Left lobe of liver (tissue), 2 donors: ENCODE data around the gene SEMA3B. TPM values are rescaled to one million over a fixed set of nuclear protein-coding genes. Genes with fewer than 3 reads are reported as not detected.
A peak's percentile ranks its signal among the peaks of the same experiment; 100 is the strongest.
"Not testable (repeated sequence)": the region's sequence is repeated elsewhere in the genome, so short reads cannot be mapped to it uniquely, and the experiment has no call there.

Experiments
- ATAC-seq: fragments of 200-7000 bp; cut with Tn5 transposase; one replicate; pipeline ENCODE4 v1.9.1; 2020; ENCODE audit warnings: mild to moderate bottlenecking, moderate library complexity
- DNase-seq: peaks from one replicate; pipeline ENCODE4 v3.0.0-alpha.2; 2020; ENCODE audit warnings: low spot score
- total RNA-seq: library from RNA; stranded (reverse); gene quantifications from one replicate; pipeline ENCODE4 v1.2.1, GENCODE V29; 2021
- donor health status: DM: no; HTN: no; CAD: no; lungs with moderate emphysema.
- donor health status: DM: no; HTN: yes; CAD: no.

Gene SEMA3B
- total RNA-seq, 1 donor from 2014 or later: 5.7 TPM

DNA sequence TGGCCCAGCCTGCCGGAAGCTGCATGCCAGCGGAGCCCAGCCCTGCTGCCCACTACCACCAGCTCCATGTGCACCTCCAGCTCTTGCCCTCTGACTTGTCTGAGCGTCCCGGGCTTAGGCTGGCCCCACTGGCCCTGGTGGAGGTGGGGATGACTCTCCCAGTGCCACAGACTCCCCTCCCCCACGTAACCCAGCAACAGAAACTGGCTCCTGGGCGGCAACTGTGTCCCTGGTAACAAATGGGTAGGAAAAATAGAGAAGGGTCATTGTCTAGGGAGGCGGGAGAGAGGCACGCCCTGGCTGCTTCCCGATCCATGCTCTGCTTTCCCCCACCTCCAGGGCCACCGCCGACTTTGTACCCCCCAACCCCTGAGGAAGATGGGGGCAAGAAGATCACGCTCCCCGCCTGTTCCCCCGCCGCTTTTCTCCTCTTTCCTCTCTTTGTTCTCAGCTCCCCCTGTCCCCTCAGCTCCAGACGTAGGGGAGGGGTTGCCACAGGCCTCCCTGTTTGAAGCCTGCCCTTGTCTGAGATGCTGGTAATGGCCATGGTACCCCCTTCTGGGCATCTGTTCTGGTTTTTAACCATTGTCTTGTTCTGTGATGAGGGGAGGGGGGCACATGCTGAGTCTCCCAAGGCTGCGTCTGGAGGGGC is 10.8 kb upstream of the SEMA3B start:
- DNase-seq: no peak
- ATAC-seq: no peak

DNA sequence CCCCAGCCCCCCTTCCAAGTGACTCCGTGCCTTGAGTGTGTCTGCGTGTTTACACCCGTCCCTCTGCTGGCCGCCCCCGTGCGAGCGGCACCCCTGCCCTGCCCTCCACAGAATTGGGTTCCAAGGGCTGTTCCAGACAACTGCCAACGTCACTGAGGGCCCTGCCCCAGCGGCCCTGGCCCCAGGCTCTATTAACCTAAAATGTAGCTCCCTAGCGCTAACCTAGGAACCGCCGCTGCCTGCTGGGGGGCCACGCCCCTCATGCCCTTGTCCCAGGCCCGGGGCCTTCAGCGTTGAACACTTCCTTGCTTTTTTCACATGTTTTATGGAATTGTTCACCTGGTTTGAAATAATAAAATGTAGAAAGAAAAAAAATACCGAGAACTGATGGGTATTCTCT is 10.0 kb upstream of the SEMA3B start:
- DNase-seq: no peak
- no peak for ATAC-seq

DNA sequence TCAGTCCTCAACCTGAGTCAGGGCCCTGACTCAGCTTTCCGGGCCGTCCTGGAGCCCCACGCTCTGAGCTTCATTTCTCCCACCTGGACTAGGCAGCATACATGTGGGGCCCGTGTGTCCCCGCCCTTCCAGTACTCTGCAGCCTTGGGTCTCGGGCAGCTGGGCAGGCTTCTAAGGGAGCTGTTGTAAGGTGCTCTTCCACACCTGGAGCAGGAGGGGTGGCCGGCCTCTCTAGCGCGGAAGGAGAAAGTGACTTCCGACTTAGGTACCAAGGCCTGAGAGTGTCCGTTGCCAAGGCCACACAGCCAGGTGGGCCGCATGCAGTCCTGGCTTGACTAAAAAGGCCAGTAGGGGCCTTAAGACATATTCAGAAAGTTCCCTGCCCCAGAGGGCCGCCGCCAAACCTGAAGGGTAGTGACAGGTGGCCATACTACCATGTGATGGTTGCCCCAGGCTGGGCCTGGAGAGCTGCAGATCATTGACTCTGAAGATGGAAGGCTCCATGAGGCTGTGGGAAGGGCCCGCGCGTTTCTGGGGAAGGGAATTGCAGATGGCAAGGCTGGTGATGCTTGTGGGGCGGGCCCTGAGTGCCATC is 9.4 kb upstream of the SEMA3B start:
- DNase-seq: no peak

GRCh38 chr3:50260027-50260941 is 8.7 kb upstream of the SEMA3B start:
- ATAC-seq: peak; percentile 92
- DNase-seq: peak; percentile 95

More for the DNA sequence above, 9.4 kb upstream of the SEMA3B start:
- ATAC-seq: peak; percentile 0

GRCh38 chr3:50260942-50261441 is 8.0 kb upstream of the SEMA3B start:
- no peak for ATAC-seq
- DNase-seq: no peak

GRCh38 chr3:50261505-50261904 is 7.4 kb upstream of the SEMA3B start:
- ATAC-seq (no peak), DNase-seq (no peak)

DNA sequence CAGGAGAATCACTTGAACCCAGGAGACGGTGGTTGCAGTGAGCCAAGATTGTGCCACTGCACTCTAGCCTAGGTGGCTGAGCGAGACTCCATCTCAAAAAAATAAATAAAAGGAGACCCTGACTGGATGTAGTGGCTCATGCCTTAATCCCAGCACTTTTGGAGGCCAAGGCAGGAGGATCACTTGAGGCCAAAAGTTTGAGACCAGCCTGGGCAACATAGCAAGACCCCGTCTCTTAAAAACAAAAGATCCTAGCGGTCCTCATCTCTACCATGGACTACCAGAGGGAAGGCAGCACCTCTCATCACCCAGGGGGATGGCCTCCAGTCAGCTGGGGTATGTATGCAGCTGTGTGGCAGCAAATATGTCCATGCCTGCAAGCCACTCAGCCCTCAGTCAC is 6.7 kb upstream of the SEMA3B start:
- DNase-seq, ATAC-seq: not testable (repeated sequence)

GRCh38 chr3:50262778-50263177 is 6.2 kb upstream of the SEMA3B start:
- ATAC-seq (no peak), DNase-seq (no peak)

DNA sequence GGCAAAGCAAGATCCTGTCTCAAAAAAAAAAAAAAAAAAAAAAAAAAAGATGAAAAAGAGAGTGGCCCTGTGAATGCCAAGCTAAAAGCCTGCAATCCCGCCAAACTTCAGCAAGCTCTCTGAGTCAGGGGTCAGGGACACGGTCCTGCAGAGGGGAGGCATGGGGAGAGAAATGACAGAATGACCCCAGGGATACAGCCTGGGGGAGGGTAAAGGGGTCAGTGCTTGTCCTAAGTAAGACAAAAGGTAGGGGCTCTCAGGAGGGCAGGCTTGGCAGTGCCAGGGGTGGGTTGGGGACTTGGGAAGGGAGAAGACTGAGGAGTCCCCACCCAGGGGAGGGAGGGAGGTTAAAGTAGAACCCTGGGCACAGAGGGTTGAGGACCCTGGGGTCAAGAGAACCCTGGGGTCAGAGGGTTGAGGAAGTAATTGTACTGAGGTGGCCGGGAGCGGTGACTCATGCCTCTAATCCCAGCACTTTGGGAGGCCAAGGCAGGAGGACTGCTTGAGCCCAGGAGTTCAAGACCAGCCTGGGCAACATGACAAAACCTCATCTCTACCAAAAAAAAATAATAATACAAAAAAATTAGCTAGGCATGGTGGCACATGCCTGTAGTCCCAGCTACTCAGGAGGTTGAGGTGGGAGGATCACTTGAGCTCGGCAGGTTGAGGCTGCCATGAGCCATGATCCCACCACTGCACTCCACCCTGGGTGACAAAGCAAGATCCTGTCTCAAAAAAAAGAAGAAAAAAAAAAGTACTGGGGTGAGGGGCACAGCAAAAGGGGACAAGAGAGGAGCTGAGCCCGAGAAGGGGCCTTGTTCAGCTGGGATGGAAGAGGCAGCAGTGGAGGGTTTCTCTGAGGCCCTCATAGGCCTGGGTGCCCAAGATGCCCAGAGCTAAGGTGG is 5.2 kb upstream of the SEMA3B start:
- DNase-seq: no peak
- no peak for ATAC-seq

DNA sequence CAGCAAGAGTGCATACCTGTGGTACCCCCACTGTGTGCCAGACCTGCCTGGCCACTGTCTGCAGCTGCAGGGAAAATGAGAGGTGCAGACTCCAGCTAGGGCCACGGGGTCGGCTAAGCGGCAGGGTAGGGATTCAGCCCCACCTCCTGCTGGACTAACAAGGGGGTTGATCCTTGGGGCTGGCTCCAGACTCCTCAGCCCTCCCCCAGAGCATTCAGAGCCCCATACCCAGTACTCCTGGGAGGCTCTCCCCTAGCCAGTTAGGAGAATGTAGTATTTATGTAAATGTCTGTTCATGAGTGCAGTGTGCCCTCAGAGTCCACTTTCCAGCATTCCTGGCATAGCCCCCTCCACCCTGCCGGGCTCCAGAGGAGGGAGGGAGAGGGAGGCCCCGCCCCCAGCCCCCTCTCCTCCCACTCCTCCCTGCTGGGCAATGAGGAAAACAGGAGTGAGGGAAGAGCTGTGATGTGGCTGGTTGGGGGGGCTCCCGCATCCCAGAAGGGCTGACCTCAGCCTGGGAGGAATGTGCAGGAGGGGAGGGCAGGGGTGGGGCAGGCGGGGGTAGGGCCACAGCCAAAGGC is 4.5 kb upstream of the SEMA3B start:
- no peak for ATAC-seq
- DNase-seq: no peak

DNA sequence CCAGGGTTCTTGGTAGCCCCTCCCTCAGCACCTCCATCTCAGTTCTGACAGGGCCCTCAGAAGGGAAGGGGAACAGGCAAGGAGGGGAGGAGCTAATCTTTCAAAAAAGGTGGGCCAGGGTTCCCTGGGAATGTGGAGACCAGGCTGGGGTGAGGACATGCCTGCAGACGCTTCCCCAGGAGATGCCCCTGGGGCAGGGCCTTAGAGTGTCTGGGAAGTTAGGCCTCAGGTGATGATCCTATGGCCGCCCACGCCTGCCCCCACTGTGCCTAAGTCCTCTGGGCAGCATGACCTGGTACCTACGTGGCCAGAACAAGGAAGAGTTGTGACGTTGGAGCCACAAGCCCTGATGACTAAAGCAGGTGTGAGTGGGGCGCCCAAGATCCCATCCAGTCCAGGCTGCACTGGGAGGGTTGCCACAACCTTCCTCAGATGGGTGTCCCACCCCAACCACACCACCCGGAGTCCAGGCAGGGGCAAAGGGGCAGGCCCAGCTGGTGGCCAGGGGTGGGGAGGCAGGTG is 3.9 kb upstream of the SEMA3B start:
- ATAC-seq (no peak), DNase-seq (no peak)

DNA sequence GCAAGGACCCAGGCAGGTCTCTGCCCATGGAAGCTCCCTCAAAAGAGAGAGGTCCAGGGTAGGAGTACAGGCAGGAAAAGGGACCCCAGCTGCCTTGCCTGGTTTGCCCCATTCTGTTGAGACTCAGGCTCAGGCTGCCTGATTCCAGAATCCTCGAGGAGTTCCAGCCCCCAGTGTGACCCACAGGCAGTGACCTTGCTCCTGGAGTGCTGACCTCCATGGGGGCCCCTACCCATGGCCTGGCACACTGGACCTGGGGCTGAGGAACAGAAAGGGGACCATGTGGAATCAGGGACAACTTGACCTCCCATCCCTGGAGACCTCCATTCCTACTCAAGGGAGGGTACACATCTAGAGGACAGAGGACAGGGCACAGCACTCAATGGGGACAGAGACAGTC is 3.4 kb upstream of the SEMA3B start:
- no peak for DNase-seq
- ATAC-seq: no peak

DNA sequence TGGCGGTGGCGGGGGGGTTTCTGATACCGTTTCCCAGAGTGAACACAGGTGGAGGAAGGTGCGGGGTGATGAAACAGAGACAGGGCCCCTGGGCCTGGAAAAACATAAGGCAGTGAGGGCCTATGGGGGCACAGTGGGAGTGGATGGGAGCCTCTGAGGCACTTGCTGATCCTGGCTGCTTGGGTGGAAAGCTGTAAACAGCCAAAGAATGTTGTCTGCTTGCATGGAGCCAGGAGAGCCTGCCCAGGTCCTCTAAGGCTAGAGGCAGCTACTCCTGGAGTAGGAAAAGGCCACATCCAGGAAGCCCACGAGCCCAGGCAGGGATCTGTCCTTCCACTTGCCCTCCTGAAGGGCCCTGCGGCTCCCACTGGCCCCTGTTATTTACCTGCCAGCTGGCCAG is 2.9 kb upstream of the SEMA3B start:
- ATAC-seq (no peak), DNase-seq (no peak)

DNA sequence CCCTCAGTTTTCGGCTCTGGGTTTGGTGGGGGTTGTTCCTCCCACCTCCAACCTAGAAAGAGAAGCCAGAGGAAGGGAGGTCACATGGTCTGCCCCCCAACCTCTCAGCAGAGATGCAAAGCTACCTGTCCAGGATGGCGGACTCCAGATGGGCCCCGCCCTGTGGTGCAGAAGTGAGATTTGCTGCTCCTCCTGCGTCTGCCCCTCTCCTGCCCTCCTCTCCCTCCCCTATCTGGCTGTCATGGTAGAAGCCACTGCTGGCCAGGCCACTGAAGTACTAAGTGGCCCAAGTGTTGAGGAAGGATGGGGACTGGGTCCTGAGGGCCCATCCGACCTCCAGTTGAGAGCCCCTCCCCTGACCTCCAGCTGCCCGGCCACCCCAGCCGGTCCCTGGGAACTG is 2.1 kb upstream of the SEMA3B start:
- no peak for ATAC-seq
- no peak for DNase-seq

DNA sequence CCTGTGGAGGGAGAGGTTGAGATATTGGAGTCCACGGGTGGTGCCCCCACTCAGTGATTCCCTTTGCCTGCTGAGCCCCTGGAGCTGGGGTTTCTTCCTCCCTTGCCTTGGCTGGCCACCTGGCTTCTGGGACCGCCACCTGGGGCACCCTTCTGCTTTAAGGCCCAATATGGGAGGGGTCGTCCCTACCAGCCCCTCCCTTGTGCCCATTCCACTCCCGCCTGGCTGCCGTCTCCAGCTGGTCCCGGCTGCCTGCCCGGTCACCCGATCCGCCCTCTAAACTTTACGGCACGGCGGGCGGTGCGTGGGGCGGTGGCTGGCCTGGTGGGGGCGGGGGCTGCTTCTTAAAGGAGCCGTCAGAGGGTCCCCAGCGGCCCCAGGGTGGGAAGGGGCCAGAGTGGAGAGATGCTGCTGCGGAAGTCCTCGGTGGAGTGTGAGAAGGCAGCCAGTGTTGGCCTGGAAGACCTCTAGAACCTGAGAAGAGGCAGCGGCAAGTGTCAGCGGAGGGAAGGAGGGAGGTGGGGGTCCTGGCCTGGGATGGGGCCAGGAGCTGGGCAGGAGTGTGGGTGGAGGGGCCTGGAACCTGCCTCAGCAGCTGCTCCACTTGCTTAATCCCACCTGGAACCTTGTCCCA is 1.6 kb upstream of the SEMA3B start:
- peak; percentile 81 for ATAC-seq
- peak; percentile 72 for DNase-seq

DNA sequence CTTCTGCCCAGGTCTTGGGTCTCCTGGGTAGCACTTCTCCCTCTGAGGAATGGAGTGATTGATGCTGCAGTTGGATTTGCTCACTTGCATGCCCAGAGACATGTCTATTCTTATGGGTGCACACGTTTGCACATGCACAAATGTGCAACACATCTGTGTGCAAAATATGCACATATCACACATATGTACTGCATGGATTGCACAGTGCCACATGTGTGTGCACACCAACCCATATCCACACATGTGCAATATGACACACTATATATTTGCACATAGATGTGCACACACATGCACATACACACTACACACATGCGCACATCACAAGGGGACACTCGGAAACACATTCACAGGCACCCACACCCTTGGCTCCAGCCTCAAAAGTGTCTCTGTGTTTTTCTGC is 671 bp upstream of the SEMA3B start:
- DNase-seq (no peak), ATAC-seq (no peak)

GRCh38 chr3:50269460-50269859 is 513 bp downstream of the SEMA3B start:
- ATAC-seq (no peak), DNase-seq (no peak)

DNA sequence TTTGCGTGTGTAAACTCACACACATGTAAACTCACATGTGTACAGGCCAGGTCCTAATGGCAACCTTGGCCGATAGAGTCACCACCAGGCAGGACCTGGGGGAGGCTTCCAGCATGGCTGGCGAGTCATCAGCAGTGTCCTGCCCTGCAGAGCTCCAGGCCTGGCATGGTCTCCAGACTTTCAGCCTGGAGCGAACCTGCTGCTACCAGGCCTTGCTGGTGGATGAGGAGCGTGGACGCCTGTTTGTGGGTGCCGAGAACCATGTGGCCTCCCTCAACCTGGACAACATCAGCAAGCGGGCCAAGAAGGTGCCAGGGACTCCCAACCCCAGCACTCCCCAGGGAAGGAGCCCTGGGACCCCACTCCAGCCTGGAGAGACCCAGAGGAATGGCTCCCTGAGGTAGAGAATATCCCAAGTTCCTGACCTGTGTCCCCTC is 1.0 kb downstream of the SEMA3B start:
- no peak for DNase-seq
- ATAC-seq: no peak

DNA sequence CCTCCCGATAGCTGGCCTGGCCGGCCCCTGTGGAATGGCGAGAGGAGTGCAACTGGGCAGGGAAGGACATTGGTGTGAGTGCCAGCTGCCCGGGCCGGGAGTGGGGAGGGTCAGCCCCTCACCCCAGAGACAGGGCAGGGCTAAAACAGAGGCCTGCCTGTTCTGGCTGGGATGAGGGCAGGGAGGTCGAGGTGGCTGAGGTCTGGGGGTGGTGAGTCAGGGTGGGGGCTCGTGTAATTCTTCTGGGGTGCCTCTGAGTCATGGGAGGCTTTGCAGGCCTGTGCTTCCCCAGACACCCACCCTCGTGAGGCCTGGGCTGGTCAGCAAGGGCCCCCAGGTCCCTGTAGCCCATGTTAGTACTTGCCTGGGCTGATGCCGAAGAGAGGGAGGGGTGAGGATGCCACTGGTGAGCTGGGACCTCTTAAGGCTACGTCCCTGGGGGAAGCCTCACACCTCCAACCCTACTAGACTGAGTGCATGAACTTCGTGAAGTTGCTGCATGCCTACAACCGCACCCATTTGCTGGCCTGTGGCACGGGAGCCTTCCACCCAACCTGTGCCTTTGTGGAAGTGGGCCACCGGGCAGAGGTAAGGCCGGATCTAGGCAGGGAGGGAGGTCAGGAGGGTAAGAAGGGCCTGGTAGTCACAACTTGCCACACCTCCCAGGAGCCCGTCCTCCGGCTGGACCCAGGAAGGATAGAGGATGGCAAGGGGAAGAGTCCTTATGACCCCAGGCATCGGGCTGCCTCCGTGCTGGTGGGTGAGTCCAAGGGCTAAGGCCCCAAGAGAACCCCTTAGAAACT is 1.7 kb downstream of the SEMA3B start:
- no peak for DNase-seq

More for the DNA sequence above, 1.7 kb downstream of the SEMA3B start:
- ATAC-seq: no peak
